Measurements from ENCODE around the gene MINDY3. TPM values are rescaled to one million over a fixed set of nuclear protein-coding genes. Genes with fewer than 3 reads are reported as not detected.

MINDY3 gene
- total RNA-seq, 1 donor from 2014 or later = 39.2 TPM

DNA sequence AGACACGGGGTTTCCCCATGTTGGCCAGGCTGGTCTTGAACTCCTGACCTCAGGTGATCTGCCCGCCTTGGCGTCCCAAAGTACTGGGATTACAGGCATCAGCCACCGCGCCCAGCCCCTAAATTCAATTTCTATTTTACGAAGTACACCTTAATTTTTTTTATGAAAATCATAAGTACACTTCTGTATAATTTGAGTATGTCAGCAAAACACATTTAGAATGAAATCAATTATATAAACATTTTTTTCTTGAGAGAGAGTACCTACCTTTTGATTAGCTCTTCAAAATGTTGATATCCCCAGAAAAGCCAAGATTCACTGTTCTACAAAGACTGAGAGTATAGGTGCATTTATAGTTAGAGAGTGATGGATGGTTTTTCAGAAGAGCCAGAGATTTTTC, 120.0 kb downstream of the MINDY3 start:
- ATAC-seq = no peak
- Histone ChIP-seq H3K27ac (no peak overlapping the region), H3K36me3 (no peaks in the 10 kb centered on the region), H3K9me3 (no peaks in the 10 kb centered on the region), H3K4me1 (no peaks in the 10 kb centered on the region), H3K4me3 (no peak overlapping the region), H3K27me3 (no peaks in the 10 kb centered on the region)
- no peak for DNase-seq
- TF ChIP-seq, protein P1, sequence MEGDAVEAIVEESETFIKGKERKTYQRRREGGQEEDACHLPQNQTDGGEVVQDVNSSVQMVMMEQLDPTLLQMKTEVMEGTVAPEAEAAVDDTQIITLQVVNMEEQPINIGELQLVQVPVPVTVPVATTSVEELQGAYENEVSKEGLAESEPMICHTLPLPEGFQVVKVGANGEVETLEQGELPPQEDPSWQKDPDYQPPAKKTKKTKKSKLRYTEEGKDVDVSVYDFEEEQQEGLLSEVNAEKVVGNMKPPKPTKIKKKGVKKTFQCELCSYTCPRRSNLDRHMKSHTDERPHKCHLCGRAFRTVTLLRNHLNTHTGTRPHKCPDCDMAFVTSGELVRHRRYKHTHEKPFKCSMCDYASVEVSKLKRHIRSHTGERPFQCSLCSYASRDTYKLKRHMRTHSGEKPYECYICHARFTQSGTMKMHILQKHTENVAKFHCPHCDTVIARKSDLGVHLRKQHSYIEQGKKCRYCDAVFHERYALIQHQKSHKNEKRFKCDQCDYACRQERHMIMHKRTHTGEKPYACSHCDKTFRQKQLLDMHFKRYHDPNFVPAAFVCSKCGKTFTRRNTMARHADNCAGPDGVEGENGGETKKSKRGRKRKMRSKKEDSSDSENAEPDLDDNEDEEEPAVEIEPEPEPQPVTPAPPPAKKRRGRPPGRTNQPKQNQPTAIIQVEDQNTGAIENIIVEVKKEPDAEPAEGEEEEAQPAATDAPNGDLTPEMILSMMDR (IDR thresholded peaks at IDR 0.05) = no peak
- intact Hi-C loops (cut with DNase I) = no loop called here

DNA sequence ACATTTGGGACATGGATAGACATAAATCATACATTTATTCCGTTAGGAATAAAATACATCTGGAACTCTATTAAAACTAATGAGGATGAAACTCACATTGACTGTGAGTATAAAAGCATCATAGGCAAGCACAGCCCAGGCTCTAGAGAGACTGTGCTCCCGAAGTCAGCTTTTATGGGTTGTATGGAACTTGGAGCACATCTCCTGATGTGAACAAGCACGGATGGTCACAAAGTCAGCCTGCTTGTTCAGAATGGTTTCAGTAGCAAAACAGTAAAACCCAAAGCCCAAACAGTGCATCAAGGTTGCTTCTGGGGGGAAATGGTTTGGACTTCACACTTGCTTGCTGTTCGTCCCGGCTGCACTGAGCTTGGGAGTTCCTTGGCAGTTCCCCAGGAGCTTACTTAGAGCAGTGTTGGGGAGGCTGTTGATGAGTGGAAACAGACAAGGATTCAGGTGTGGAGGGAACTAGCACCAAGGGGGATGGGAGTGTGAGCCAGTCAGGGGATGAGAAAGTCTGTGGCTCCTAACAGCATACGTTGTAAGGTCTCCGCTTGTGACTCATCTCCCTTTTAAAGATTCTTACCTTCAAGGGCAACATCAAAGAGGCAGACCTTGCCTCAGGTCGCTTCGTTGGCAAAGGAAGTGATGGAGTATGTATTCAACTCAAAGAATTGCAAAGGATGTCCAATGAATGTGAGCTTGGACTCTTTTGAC, 120.9 kb downstream of the MINDY3 start:
- Histone ChIP-seq H3K27ac (peak overlapping the region; percentile 70), H3K9me3 (no peaks in the 10 kb centered on the region), H3K4me1 (no peaks in the 10 kb centered on the region), H3K27me3 (no peaks in the 10 kb centered on the region), H3K4me3 (no peak overlapping the region), H3K36me3 (no peaks in the 10 kb centered on the region)
- no peak for DNase-seq
- TF ChIP-seq, protein P1 (IDR thresholded peaks at IDR 0.05) = no peak
- intact Hi-C loops (cut with DNase I) = no loop called here
- no peak for ATAC-seq

DNA sequence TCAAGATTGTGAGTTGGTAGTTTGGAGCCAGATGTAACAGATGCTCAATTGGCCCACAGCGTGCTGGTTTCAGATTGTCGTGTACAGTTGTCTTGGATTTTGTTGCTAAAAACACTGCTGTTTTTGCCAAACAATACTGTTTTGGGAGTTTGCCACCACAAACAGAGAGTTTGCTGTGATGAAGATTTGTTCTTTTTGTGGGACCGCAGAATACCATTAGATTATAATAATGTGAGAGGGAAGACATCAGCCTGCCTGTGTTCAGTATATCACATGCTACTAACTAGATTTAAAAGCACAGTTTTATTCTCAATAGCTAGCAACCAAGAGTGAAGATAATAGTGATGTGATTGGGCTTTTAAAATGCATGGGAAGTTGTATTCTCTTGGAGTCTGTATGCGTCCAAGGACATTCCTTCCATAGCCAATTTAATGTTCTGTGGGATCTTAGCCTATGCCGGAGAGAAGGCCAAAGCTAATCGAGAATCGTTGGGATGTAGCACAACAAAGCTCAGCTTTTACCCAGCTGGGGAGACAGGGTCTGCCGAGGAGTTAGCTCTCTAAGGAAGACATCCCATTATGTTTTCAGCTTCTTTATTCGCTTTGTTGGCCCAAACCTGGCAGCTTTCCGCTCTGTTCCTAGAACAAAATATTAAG, 121.9 kb downstream of the MINDY3 start:
- DNase-seq (no peak), ATAC-seq (peak; percentile 42)
- no peaks in the 10 kb centered on the region for H3K36me3 ChIP-seq
- TF ChIP-seq, protein P1 (IDR thresholded peaks at IDR 0.05) = no peak
- intact Hi-C loops (cut with DNase I) = no loop called here
- H3K4me3 ChIP-seq = no peak overlapping the region
- no peaks in the 10 kb centered on the region for H3K27me3 ChIP-seq
- H3K9me3 ChIP-seq = no peaks in the 10 kb centered on the region
- H3K27ac ChIP-seq = peak overlapping the region; percentile 70
- no peaks in the 10 kb centered on the region for H3K4me1 ChIP-seq

DNA sequence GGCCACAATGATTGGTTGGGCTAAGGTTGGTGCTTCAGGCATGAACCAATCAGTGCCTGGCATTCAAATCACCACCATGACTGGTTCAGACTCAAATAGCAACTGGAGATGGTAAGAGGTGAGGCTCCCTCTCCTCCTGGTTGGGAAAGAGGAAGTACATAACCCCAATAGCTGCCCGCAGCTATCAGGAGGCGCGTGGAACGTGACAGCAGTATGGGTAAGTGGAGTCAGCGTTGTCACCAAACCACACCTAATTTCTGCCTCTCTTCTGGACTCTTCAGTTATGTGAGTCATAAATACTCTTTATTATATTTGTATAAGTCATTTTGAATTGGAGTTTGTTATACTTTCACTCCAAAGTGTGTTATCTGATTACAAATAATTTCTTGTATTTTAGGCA, 122.7 kb downstream of the MINDY3 start:
- ATAC-seq (no peak), DNase-seq (no peak)
- no peaks in the 10 kb centered on the region for H3K27me3 ChIP-seq
- TF ChIP-seq, protein P1 (IDR thresholded peaks at IDR 0.05) = no peak
- no peak overlapping the region for H3K4me3 ChIP-seq
- H3K4me1 ChIP-seq = no peaks in the 10 kb centered on the region
- intact Hi-C loops (cut with DNase I) = no loop called here
- H3K9me3 ChIP-seq = no peaks in the 10 kb centered on the region
- peak overlapping the region; percentile 39 for H3K27ac ChIP-seq
- H3K36me3 ChIP-seq = no peaks in the 10 kb centered on the region

GRCh38 chr10:15735763-15736162, 124.5 kb downstream of the MINDY3 start:
- Histone ChIP-seq H3K9me3 (no peaks in the 10 kb centered on the region), H3K4me1 (no peaks in the 10 kb centered on the region), H3K27ac (peak overlapping the region; percentile 55), H3K36me3 (no peaks in the 10 kb centered on the region), H3K27me3 (no peaks in the 10 kb centered on the region), H3K4me3 (no peak overlapping the region)
- intact Hi-C loops (cut with DNase I) = no loop called here
- TF ChIP-seq, protein P1 (IDR thresholded peaks at IDR 0.05) = no peak
- DNase-seq (no peak), ATAC-seq (peak; percentile 57)
